Renal cortex interstitium (tissue), 11 donors: ENCODE data around the gene TMBIM6. TPM values are rescaled to one million over a fixed set of nuclear protein-coding genes. Genes with fewer than 3 reads are reported as not detected.
"Not testable (repeated sequence)": the region's sequence is repeated elsewhere in the genome, so short reads cannot be mapped to it uniquely, and the experiment has no call there.

Experiments
- DNase-seq, 11 donors: peaks; one replicate each; pipeline ENCODE4 v3.0.0-alpha.2; 2013; ENCODE audit warnings: low read depth in 9 of 11, low spot score in 4 of 11; ENCODE audit errors: extremely low read depth in 1 of 11
- polyA plus RNA-seq, 3 donors: library from polyadenylated mRNA; unstranded; fragments of 120-200 nt; gene quantifications; one replicate each; pipeline ENCODE4 v1.2.1, GENCODE V29; 2013; ENCODE audit not compliant: insufficient read length in 3 of 3

The TMBIM6 gene
- polyA plus RNA-seq, 3 donors, result 665 to 770 (median 739) TPM

DNA sequence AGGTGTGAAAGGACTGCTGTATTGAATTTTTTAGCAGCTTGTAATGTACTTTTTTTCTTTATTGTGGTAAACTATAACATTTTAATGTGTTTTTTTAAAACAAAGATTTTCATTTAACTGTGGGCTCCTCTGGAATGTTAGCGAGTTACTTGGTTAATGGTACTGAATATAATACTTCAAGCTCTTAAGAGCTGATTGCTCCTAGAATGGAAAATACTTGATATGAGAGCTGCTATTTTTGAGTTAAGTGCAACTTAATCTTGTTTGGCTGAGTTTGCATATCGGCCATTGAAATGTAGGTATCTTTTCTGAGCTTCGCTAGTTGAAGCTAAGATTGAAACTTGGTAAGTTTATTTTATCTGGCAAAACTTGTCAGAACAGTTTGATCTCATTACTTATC is 7.4 kb downstream of the TMBIM6 start:
- no peak for DNase-seq

DNA sequence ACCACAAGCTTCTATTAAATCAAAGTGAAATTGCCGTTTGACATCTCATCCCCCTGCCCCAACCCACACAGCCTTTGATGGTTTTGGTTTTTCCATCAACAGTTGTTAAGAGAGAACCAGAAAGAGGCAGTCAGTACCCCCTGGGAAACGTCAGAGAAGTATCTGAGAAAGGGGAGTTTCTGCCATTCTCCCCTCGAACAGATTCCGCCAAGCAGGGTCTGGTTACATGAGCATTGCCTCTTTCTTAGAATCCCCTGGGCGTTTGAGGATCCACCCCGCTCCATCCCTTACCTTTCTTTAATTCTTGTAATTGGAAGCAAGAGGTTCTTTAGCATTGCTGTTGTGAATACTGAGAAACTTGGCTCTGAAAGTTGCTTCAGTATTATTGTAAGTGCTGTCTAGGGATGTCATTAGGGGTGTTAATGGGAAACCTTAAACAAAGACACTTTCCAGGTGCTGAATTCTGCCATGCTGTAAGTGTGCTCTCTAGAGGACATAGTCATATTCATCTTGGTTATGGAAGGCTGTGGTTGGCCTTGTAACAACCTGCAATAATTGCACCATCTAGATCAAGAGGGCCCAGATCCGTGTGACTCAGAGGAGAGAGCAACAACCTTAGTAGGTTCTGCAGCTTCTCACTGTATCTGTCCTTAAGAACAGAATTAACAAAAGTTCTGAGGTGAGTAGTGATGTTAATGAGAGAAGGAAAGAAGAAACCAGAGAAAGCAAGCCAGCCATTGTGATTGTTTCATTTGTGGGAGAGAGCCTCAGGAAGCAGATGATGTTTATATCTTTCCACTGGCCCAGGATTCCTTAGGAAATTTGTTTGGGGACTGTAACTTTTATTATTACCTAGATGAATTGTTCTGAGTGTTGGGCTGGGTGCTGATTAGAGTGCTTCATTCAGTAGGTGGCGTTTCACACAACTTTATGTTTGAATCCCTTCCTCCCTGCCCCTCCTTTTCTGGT is 9.0 kb downstream of the TMBIM6 start:
- DNase-seq, result no peak

DNA sequence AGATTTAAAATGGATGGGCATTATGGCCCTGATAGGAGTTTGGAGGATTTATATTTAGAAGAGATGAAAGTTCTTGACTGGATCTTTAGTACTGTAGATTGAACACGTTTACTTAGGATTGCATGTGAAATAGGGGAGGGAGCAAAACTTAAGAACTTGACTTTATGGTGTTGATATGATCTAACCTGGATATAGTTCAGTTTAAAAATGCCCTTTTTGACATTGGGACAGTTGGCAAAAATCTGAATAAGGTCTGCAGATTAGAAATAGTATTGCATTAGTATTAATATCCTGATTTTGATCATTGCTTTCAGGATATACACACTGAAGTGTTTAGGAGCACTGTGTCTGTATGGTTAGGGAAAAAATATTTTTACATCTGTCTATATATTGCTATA is 9.6 kb downstream of the TMBIM6 start:
- DNase-seq, result no peak

DNA sequence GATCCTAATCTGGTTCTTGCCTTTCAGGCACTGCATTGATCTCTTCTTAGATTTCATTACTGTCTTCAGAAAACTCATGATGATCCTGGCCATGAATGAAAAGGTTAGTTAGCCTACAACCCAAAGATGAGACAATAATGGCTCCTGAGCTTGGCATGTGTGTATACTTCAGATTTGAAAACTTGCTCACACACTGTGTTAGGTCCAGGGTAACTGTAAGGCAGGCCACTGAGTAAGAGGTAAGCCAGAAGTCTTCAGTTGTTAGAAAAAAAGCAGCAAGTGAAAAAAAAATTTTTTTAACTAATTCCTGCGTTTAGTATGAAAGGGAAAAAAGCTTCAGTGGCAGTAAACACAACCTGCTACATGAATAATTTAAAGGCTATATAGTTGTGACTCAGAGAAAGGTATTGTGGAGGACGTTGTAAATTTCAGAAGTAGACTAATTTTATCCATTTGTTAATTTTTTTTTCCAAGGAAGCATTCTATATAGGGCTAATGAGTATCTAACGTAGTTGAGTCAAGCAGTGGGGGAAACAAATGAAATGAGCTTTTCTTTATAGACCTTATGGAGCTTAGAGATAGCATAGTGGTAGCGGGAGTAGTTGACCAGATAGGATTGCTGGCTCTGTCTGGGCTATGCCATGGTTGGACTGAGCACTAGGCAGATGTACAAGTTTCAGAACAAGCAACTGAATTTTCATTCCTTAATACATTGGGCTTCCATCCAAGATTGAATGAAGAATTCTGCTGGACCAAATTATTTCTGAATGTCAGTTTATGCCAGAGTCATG is 20.5 kb downstream of the TMBIM6 start:
- DNase-seq, result no peak

DNA sequence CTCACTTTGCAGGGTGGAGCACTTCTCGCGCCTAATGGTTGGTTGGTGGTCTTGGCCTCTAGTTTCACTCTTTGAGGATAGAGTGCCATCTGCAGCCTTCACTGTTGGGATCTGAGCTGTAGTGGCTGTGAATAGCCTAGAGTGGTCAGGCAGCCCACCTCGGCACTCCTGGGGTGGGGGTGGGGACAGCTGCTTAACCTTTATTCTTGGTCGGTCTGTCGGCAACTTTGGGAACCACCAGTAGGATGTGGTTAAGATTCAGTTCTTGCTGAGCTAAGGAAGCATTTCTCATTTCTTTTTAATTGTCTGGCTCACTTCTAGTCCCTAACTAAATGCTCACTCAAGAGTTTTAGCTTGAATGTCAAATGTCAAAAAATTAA is 21.1 kb downstream of the TMBIM6 start:
- no peak for DNase-seq

DNA sequence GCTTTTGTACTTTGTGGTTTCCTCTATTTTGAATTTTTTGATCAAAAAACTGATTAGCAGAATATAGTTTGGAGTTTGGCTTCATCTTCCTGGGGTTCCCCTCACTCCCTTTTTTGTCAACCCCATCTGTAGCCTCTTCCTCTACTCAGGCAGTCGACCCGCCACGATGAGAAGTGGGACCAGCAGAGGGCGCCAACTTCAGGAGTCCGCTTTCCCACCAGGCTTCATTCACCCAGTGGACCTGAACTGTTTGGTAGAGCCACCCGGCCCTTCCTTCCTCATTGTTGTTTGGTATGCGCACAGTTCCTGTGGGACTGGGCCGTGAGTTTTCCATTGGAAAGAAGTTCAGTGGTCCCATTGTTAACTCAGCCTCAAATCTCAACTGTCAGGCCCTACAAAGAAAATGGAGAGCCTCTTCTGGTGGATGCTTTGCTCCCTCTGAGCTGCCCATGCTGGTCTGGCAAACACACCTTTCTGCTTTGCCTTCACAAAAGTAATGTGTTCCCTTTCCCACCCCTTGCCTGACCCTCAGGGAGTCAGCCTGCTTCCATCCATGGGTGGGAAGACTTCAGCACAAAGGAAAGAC is 21.7 kb downstream of the TMBIM6 start:
- DNase-seq, result peak in 5 of 11 donors; percentile 16 to 52 (median 39)

DNA sequence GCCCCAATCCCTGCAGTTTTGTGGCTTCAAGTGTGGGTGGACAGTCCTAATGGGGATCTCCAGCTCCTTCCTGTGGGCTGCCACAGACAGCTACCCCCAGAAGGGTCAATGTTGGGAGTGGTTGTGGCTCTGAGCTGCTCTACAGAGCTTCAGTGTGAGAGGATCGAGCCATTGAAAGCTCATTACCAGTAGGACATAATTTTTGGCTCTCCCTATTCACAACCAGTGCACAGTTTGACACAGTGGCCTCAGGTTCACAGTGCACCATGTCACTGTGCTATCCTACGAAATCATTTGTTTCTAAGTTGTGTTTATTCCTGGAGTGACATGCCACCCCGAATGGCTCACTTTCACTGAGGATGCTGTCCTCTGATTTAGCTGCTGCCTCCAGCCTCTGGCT is 22.8 kb downstream of the TMBIM6 start:
- no peak for DNase-seq

DNA sequence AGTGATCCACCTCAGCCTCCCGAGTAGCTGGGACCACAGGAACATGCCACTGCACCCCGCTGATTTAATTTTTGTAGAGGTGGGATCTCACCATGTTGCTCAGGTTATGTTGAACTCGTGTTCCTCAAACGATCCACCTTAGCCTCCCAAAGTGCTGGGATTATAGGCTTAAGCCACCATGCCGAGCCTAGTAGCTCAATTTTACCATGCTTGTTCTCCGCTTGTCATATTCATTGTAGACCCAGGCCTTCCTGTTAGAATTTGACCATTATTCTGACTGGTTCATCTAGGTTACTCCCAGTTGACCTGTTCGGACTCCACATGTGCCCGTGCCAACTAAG is 24.7 kb downstream of the TMBIM6 start:
- DNase-seq, result no peak

DNA sequence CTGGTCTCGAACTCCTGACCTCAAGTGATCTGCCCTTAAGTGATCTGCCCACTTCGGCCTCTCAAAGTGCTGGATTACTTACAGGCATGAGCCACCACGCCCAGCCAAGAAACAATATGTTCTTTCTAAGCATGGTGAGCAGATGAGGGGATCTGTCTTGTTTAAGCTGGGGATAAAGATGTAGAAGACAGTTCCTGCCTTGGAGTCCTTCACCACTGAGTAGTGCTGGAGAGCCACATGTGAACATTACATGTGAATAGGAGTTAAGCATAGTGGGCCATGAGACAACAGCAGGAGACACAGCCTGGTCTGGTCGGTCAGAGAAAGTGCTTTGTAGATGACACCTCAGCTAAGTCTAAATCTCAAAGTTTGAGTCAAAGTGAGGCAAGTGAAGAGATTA is 26.0 kb downstream of the TMBIM6 start:
- DNase-seq, result no peak

DNA sequence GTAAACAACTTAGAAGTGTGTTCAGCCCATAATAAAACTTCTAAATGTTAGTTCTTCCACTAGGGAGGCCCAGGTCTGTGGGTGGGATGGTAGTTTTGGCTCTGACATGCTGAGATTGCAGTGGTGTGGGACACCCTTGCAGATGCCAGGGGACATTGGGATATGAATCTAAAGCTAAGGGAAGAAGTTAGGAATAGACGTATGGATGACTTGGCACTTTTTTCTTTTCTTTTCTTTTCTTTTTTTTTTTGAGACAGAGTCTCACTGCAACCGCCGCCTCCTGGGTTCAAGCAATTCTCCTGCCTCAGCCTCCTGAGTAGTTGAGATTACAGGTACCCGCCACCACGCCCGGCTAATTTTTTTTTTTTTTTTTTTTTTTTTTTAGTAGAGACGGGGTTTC is 31.7 kb downstream of the TMBIM6 start:
- not testable (repeated sequence) for DNase-seq

DNA sequence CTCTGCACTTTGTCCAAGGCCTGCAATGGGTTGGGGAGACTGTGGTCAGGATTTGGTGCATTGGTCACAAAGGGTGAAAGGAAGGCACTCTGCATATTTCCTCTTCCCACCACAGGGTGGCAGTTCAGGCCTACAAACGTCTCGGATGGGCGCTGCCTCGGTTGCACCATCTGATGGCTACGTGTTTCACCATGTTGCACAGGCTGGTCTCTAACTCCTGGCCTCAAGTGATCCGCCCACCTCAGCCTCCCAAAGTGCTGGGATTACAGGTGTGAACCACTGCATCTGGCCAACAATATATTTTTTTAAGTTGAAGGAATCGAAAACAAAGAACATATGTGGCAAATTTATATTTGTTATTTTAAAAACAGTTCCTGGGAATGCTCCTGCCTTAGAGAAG is 35.1 kb downstream of the TMBIM6 start:
- peak in 8 of 11 donors; percentile 26 to 51 (median 38) for DNase-seq

DNA sequence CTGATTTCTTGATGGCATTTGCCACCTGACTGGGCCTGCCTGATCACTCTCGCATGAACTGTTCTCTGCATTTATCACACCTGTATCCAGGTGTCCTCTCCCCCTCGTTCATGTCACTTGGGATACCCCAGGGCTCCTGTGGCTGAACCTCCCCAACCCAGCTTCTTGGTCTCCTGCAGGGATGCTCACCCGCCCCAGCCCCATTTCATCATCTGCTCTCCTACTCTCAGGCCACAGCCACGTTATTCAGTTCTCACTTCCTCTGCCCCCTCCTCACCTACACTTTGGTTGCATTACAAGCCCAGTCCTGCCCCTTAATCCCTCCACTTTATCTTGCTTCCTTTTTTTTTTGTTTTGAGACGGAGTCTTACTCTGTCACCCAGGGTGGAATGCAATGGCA is 35.5 kb downstream of the TMBIM6 start:
- DNase-seq, result no peak

DNA sequence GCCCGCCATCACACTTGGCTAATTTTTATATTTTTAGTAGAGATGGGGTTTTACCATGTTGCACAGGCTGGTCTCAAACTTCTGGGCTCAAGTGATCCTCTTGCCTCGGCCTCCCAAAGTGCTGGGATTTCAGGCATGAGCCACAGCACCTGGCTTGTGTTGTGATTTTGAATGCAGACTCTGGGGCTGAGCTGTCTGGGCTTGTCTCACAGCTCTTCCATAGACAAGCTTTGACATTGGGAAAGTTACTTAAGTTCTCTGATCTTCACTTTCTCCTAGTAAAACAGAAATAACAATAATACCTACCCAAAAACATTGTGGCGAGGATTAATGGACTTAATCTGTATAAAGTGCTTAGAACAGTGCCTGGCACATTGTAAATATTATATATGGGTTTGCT is 36.0 kb downstream of the TMBIM6 start:
- no peak for DNase-seq

DNA sequence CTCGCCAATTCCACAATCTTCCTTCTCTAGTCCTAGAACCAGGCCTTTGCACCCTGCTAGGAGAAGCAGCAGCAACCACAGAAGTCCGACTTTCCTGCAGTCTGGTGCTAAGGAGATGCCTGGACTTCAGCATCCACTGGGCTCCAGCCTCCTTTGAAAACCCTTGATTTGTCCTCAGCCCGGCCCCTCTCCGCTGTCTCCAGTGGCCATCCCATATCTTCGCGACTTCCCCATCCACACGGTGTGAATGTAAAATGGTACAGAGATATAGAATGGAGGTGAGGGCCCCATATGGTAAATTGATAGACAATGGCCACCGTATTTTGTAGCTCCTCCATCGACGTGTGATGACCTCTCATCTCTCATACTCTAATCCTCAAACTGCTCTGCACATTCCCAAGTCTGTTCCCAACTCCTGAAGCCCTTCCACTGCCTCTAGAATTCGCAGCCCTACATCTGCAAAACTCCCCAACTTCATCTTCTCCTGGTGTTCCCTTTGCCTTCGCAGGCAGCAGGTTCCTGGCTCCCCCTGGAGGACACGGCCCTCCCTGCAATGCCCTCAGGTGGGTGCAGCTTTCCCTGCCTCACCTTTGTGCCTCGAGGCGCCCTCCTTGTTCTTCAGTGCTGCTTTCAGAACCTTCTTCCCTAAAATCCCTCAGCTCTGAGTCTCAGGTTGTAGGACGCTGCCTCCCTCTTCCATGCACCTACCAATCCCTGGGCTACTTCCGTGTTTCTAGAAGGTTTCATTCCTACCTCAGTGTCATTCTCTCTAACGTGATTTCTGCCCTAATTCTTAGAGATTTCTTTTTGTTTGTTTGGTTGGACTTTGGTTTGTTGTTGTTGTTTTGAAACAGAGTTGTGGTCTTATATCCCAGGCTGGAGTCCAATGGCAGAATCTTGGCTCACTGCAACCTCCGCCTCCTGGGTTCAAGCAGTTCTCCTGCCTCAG is 36.7 kb downstream of the TMBIM6 start:
- peak in 2 of 11 donors; percentile 8 to 9 for DNase-seq

DNA sequence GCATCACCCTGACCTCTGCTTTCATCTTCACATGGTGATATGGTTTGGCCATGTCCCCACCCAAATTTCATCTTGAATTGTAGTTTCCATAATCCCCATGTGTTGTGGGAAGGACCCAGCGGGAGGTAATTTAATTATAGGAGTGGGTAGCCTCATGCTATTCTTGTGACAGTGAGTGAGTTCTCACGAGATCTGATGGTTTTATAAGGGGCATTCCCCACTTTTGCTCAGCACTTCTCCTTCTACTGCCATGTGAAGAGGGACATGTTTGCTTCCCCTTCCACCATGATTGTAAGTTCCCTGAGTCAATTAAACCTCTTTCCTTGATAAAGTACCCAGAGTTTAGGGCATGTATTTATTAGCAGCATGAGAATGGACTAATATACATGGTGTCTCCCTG is 38.2 kb downstream of the TMBIM6 start:
- DNase-seq, result no peak

DNA sequence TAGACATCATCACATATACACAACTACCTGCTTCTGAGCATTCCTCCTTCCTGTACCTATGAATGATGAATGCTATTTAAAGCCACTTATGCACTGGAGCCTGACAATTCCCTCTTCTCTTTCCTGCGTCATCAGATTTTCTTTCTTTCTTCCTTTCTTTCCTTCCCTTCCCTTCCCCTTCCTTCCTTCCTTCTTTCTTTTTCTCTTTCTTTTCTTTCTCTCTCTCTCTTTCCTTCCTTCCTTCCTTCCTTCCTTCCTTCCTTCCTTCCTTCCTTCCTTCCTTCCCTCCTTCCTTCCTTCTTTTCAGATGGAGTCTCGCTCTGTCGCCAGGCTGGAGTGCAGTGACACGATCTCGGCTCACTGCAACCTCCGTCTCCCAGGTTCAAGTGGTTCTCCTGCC is 39.6 kb downstream of the TMBIM6 start:
- not testable (repeated sequence) for DNase-seq

DNA sequence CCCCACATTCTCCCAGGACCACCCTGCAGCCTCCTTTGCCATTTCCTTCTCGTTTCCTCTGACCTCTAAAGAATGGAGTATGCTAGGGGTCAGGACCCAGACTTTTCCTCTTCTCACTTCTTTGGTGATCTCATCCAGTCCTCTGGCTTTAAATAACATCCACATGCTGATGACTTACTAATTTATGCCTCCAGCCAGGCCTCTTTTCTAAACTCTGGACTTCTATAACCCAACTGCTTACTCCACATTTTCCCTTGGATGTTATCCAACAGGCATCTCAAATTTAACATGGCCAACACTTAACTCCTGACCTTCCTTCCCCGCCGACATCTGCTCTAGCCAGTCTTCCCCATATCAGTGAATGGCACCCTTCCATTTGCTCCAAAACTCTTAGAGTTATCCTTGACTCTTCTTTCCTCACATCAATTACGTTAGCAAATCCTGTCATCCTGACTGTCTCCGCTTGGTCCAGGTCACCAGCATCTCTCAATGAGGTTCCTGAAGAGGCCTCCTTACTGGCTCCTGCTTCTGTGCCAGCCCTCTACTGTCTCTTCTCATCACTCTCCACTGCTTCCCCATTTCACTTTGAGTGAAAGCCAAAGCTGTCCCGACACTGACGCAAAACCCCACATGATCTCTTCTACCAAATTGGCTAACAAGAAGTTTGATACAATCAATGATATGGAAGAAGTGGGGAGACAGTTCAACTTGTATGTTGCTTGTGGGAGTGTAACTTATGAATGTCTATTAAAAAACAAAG is 42.7 kb downstream of the TMBIM6 start:
- DNase-seq, result peak in 8 of 11 donors; percentile 34 to 67 (median 51)

DNA sequence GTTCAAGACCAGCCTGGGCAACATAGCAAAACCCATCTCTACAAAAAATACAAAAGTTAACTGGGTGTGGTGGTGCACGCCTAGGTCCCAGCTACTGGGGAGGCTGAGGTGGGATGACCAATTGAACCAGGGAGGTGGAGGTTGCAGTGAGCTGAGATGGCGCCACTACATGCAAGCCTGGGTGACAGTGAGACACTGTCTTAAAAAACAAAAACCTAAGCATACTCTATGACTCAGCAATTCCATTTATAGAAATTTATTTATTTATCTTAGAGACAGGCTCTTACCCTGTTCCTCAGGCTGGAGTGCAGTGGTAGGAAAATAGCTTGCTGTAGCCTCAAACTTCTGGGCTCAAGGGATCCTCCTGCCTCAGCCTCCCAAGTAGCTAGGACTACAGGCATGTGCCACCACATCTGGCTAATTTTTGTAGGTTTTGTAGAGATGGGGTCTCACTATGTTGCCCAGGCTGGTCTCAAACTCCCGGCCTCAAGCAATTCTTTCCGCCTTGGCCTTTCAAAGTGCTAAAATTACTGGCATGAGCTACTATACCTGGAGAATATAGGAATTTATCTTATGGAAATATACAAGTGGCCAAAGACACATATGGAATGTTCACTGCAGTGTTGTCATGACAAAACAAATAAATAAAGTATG is 43.5 kb downstream of the TMBIM6 start:
- no peak for DNase-seq
